ENCODE measurements around the gene STAB2.
"Not testable (repeated sequence)": the region's sequence is repeated elsewhere in the genome, so short reads cannot be mapped to it uniquely, and the experiment has no call there.

STAB2 gene

DNA sequence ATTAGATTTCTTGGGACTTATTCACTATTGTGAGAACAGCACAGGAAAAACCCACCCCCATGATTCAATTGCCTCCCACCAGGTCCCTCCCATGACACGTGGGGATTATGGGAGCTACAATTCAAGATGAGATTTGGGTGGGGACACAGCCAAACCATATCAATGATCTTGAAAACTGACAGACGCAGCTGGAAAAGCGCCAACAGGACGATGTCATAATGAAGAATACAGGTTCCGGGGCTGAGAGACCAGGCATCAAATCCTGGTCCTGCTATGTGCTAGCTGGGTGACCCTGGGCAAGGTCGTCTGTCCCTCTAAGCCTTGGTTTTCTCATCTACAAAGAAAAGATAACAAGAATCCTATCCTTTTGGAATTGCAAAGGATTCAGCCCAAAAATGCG lies 222.6 kb downstream of the STAB2 start:
- DNase-seq (ENCODE audit: low spot score), result not testable (repeated sequence)

DNA sequence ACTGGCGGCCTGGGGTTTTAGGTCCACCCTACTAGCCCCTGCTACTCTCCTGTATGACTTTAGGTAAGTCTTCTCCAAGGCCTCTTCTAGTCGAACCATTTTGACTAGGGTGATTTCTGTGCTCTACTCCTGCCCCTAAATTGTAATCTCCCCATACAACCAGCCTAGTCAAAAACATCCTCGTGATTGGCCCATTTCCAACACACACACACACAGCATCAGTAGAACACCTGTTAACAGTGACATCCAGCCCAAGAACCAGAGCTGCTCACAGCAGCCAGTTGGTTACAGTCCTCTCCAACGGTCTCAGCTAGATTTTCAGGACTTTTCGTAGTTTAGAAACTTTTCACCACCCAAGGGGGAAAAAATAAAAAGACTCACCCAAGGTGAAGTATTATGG lies 223.0 kb downstream of the STAB2 start:
- DNase-seq (ENCODE audit: low spot score), result no peak

DNA sequence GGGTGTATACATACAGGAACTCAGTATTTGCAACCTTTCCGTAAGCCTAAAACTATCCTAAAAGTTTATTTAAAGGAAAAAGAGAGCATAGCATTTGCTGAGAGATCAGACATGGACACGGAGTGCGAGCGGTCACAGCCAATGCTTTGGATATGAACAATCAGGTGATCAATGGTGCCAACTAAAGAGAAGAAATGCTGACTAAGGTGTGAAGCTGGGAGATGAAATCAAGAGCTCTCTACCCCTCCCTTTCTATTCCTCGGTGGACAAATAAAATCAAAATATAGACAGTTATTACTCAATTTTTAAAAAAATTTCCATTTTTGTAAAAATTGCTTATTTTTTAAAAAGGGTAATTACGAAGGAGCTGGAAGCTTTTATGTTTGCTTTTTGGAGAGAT lies 224.7 kb downstream of the STAB2 start:
- no peak for DNase-seq (ENCODE audit: low spot score)

DNA sequence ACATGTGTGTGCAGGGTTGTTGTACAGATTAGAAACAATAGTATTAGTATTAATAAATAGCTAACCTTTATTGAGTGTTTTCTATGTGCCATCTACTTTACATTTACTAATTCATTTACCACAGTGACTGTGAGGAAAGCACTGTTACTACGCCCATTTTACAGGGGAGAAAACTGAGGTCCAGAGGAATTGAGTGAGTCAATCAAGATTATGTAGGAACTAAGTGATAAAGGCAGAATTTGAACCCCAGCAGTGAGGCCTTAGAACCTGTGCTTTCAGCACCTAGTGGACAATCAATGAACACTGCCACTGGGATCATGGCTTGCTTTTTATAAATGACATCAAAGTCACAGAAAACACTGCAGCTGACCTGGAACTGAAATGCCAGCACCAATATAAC lies 225.7 kb downstream of the STAB2 start:
- no peak for DNase-seq (ENCODE audit: low spot score)

DNA sequence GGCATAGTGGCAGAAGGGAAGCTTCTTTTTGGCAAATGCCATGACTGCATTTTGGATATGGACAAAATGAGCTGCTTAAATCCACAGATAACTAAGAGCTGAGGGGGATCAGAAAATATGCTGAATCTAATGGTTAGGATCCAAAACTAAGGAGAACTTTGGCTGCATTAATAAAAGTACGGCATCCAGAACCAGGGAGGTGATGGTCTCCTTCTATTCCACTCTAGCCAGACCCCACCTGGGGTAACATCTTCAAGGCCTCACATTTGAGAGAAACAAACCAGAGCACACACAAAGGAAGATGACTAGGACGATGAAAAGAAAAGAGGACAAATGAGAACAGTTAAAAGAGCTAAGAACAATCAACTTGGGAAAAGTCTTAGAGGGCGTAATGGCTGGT lies 226.4 kb downstream of the STAB2 start:
- DNase-seq (ENCODE audit: low spot score), result no peak

DNA sequence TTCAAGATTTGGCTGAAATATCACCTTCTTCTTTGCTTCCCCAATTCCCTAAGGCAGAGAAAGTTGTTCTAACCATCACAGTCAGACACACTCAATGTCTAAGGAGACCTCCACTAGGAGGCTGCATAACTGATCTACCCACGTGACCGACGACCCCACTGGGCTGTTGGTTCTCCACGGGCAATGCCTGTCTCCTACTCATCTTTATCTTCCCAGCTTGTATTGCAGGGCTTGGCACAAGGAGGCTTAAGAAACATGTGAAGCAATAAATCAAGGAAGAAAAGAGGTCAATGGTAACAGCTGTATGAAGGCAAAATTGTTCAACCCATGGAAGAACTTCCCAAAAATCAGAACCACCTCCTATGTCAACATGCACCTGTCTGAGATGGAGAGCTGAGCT lies 226.9 kb downstream of the STAB2 start:
- DNase-seq (ENCODE audit: low spot score), result no peak

DNA sequence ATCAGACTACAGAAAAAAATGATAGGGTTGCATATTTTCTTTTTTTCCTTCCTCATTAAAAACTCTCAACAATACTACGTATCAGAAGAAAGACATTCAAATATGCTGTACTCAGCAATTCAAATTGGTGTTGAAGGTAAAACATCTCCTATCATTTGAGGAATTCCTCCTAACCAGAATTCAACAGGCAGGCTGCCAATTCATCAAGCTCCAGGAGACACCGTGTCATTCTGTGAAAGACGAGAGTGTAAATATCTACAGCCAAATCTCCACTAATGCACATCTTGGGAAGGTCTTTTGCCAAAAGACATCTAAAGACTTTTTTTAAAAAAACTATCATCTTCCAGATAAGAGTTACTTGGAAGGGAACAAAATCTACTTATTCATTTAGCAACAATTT lies 227.4 kb downstream of the STAB2 start:
- no peak for DNase-seq (ENCODE audit: low spot score)
